ENCODE results near the gene MARK4. TPM values are rescaled to one million over a fixed set of nuclear protein-coding genes. Genes with fewer than 3 reads are reported as not detected.

Gene MARK4
- polyA plus RNA-seq, 1 donor (not counting 4 experiments of a cell fraction or from before 2014, with no cell fraction given): 19.7 TPM

- Histone ChIP-seq H2AFZ (ENCODE audit: control insufficient read depth, low read length) (peak overlapping the region; percentile 67), H3K79me2 (ENCODE audit: control insufficient read depth, insufficient read depth, low read length) (no peaks in the 10 kb centered on the region), H3K4me1 (ENCODE audit: control insufficient read depth, extremely low read depth, insufficient read depth, low read length) (peaks cover 17% of the 10 kb centered on the region), H3K36me3 (ENCODE audit: control insufficient read depth in 2 of 2, extremely low read depth in 1 of 2, insufficient read depth in 2 of 2, low read length in 2 of 2) (no peaks in the 10 kb centered on the region), H3K27ac (ENCODE audit: control insufficient read depth, insufficient read depth, low read length) (no peak overlapping the region), H3K4me3 (ENCODE audit: control insufficient read depth in 2 of 3, extremely low read depth in 1 of 3, insufficient read depth in 2 of 3, low read depth in 1 of 3, low read length in 3 of 3) (no peak overlapping the region), H3K9ac (ENCODE audit: control insufficient read depth, extremely low read depth, insufficient read depth, low read length) (no peak overlapping the region), H3K9me1 (ENCODE audit: control insufficient read depth, extremely low read depth, insufficient read depth, low read length) (no peaks in the 10 kb centered on the region), H3K9me3 (ENCODE audit: control insufficient read depth, low read depth, low read length) (no peaks in the 10 kb centered on the region), H4K20me1 (ENCODE audit: control insufficient read depth, extremely low read depth, insufficient read depth, low read length) (no peaks in the 10 kb centered on the region), H3K4me2 (ENCODE audit: control insufficient read depth, extremely low read depth, insufficient read depth, low read depth, low read length) (no peak overlapping the region), H3K27me3 (ENCODE audit: control insufficient read depth, extremely low read depth, insufficient read depth, low read length) (no peaks in the 10 kb centered on the region)
- FAIRE-seq (peak; percentile 23), DNase-seq (ENCODE audit: low read depth, low spot score) (no peak)
- TF ChIP-seq, protein P1, sequence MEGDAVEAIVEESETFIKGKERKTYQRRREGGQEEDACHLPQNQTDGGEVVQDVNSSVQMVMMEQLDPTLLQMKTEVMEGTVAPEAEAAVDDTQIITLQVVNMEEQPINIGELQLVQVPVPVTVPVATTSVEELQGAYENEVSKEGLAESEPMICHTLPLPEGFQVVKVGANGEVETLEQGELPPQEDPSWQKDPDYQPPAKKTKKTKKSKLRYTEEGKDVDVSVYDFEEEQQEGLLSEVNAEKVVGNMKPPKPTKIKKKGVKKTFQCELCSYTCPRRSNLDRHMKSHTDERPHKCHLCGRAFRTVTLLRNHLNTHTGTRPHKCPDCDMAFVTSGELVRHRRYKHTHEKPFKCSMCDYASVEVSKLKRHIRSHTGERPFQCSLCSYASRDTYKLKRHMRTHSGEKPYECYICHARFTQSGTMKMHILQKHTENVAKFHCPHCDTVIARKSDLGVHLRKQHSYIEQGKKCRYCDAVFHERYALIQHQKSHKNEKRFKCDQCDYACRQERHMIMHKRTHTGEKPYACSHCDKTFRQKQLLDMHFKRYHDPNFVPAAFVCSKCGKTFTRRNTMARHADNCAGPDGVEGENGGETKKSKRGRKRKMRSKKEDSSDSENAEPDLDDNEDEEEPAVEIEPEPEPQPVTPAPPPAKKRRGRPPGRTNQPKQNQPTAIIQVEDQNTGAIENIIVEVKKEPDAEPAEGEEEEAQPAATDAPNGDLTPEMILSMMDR (optimal IDR thresholded peaks at IDR 0.05 in 1 of 3, IDR thresholded peaks at IDR 0.05 in 1 of 3, conservative IDR thresholded peaks at IDR 0.05 in 1 of 3; ENCODE audit: extremely low read depth in 1 of 3, insufficient read depth in 2 of 3, low read length in 3 of 3): no peak
- no peak for TF ChIP-seq EZH2 (IDR thresholded peaks at IDR 0.05; ENCODE audit: low read length)
- dilution Hi-C loops (cut with MboI; ENCODE audit: extremely low pct_ligation_motif_present, low sequenced_read_pairs): no loop called here
These were observed 39.2 kb upstream of the MARK4 start for GRCh38 chr19:45211751-45212381.

- no peak for FAIRE-seq
- Histone ChIP-seq H3K9me3 (ENCODE audit: control insufficient read depth, low read depth, low read length) (no peaks in the 10 kb centered on the region), H3K9ac (ENCODE audit: control insufficient read depth, extremely low read depth, insufficient read depth, low read length) (no peak overlapping the region), H3K27ac (ENCODE audit: control insufficient read depth, insufficient read depth, low read length) (no peak overlapping the region), H3K36me3 (ENCODE audit: control insufficient read depth in 2 of 2, extremely low read depth in 1 of 2, insufficient read depth in 2 of 2, low read length in 2 of 2) (no peaks in the 10 kb centered on the region), H3K79me2 (ENCODE audit: control insufficient read depth, insufficient read depth, low read length) (no peaks in the 10 kb centered on the region), H3K4me3 (ENCODE audit: control insufficient read depth in 2 of 3, extremely low read depth in 1 of 3, insufficient read depth in 2 of 3, low read depth in 1 of 3, low read length in 3 of 3) (no peak overlapping the region), H3K27me3 (ENCODE audit: control insufficient read depth, extremely low read depth, insufficient read depth, low read length) (no peaks in the 10 kb centered on the region), H4K20me1 (ENCODE audit: control insufficient read depth, extremely low read depth, insufficient read depth, low read length) (no peaks in the 10 kb centered on the region), H3K4me1 (ENCODE audit: control insufficient read depth, extremely low read depth, insufficient read depth, low read length) (peaks cover 17% of the 10 kb centered on the region), H3K9me1 (ENCODE audit: control insufficient read depth, extremely low read depth, insufficient read depth, low read length) (no peaks in the 10 kb centered on the region), H3K4me2 (ENCODE audit: control insufficient read depth, extremely low read depth, insufficient read depth, low read depth, low read length) (no peak overlapping the region), H2AFZ (ENCODE audit: control insufficient read depth, low read length) (no peak overlapping the region)
- dilution Hi-C loops (cut with MboI; ENCODE audit: extremely low pct_ligation_motif_present, low sequenced_read_pairs): no loop called here
- TF ChIP-seq, protein P1 (optimal IDR thresholded peaks at IDR 0.05 in 1 of 3, IDR thresholded peaks at IDR 0.05 in 1 of 3, conservative IDR thresholded peaks at IDR 0.05 in 1 of 3; ENCODE audit: extremely low read depth in 1 of 3, insufficient read depth in 2 of 3, low read length in 3 of 3): no peak
- no peak for TF ChIP-seq EZH2 (IDR thresholded peaks at IDR 0.05; ENCODE audit: low read length)
- DNase-seq (ENCODE audit: low read depth, low spot score): no peak
These were observed 38.0 kb upstream of the MARK4 start for GRCh38 chr19:45213031-45213430.
